ENCODE results near the gene TMEM198.

GRCh38 chr2:219552382-219553167, 8.7 kb downstream of the TMEM198 start:
- TF ChIP-seq POLR2A (IDR thresholded peaks at IDR 0.05; ENCODE audit: low read depth, low read length) (no peak), POLR2AphosphoS5 (IDR thresholded peaks at IDR 0.05; ENCODE audit: low read depth, low read length) (no peak)
